HepG2 (cell line): ENCODE results near the gene FRMD3. TPM values are rescaled to one million over a fixed set of nuclear protein-coding genes. Genes with fewer than 3 reads are reported as not detected.

Experiments
- ATAC-seq: fragments of 200-7000 bp; cut with Tn5 transposase; 3 replicates; pipeline ENCODE4 v1.9.1; 2020; ENCODE audit warnings: mild to moderate bottlenecking, moderate library complexity
- BruUV-seq: library from RNA; stranded (reverse); fragments of 400-500 nt; replicated peaks from 2 replicates; lab custom pipeline; 2021; lab: Mats Ljungman, UMichigan
- CTCF ChIA-PET: fragments of 300-600 bp; formaldehyde crosslinking; extraction: SDS; loops from one replicate; lab custom pipeline; 2021; ENCODE audit warnings: low total read pairs, inconsistent platforms, low intra/inter-chr PET ratio; lab: Yijun Ruan, JAX
- POLR2A ChIA-PET: fragments of 350-600 bp; sonication (Branson Sonifier 250); formaldehyde crosslinking; loops from one replicate; lab custom pipeline; 2020; ENCODE audit warnings: antibody characterized with exemption, inconsistent platforms; lab: Yijun Ruan, JAX
- DNase-seq: peaks from one replicate; pipeline ENCODE4 v3.0.0-alpha.2; 2015; ENCODE audit warnings: low spot score
- FAIRE-seq: peaks from 3 replicates; lab custom pipeline; 2011; peaks lifted over from hg19 to GRCh38; lab: Jason Lieb, UNC
- H2AFZ ChIP-seq: one replicate; pipeline ENCODE4 v1.6.1; 2011; ENCODE audit warnings: low read length, inconsistent platforms
- H3K27ac ChIP-seq: fragments of 300-600 bp; 3 replicates; pipeline ENCODE4 v1.8.0; 2011; ENCODE audit warnings: mixed run types, mild to moderate bottlenecking, mixed read lengths, low read length, inconsistent platforms; ENCODE audit not compliant: insufficient read depth; ENCODE audit errors: extremely low read length
- H3K27me3 ChIP-seq, 2 experiments: fragments of 200-600 bp in 1 of 2; 2 replicates in 1 of 2; 3 replicates in 1 of 2; pipeline versions ENCODE4 v1.6.0 to v1.8.0; 2011; ENCODE audit warnings: low read length in 2 of 2, mild to moderate bottlenecking in 2 of 2, moderate library complexity in 2 of 2, inconsistent platforms in 1 of 2; ENCODE audit not compliant: insufficient read depth in 2 of 2, control insufficient read depth in 1 of 2
- H3K36me3 ChIP-seq, 2 experiments: fragments of 200-600 bp in 1 of 2; replicated peaks in 1 of 2; 2 replicates in 1 of 2; 3 replicates in 1 of 2; pipeline versions ENCODE4 v1.5.1 to v1.8.0; 2011; ENCODE audit warnings: low read length in 2 of 2, inconsistent platforms in 1 of 2; ENCODE audit not compliant: insufficient read depth in 2 of 2, control insufficient read depth in 1 of 2
- H3K4me1 ChIP-seq: 2 replicates; pipeline ENCODE4 v1.5.1; 2012; ENCODE audit warnings: low read length, inconsistent platforms; ENCODE audit not compliant: insufficient read depth
- H3K4me2 ChIP-seq: 2 replicates; pipeline ENCODE4 v1.6.0; 2011; ENCODE audit warnings: low read depth, low read length, inconsistent platforms
- H3K4me3 ChIP-seq, 3 experiments: fragments of 200-600 bp in 1 of 3; sonication (generic), shearing (Covaris generic) in 1 of 3; replicated peaks in 1 of 3; 2 replicates each; pipeline ENCODE4 v1.5.1; 2011 to 2016; ENCODE audit warnings: low read length in 3 of 3, inconsistent platforms in 2 of 3, low read depth in 2 of 3, mild to moderate bottlenecking in 2 of 3, control low read depth in 1 of 3, mixed read lengths in 1 of 3; ENCODE audit not compliant: insufficient read depth in 1 of 3
- H3K79me2 ChIP-seq: one replicate; pipeline ENCODE4 v1.6.1; 2011; ENCODE audit warnings: low read length, inconsistent platforms; ENCODE audit not compliant: insufficient read depth
- H3K9ac ChIP-seq: 2 replicates; pipeline ENCODE4 v1.6.0; 2011; ENCODE audit warnings: mild to moderate bottlenecking, low read depth, low read length, inconsistent platforms; ENCODE audit not compliant: insufficient read depth
- H3K9me3 ChIP-seq: 2 replicates; pipeline ENCODE4 v1.5.1; 2012; ENCODE audit warnings: mild to moderate bottlenecking, low read length
- H4K20me1 ChIP-seq: 2 replicates; pipeline ENCODE4 v1.6.0; 2011; ENCODE audit warnings: inconsistent platforms, mild to moderate bottlenecking, low read length, moderate library complexity; ENCODE audit not compliant: insufficient read depth
- ARID3A ChIP-seq: IDR thresholded peaks from 2 replicates; pipeline ENCODE4 v1.6.1; 2012; ENCODE audit warnings: low read depth, low read length, improper control_type of control experiment
- CHD4 ChIP-seq: fragments of 200-600 bp; sonication (generic); IDR thresholded peaks from 2 replicates; pipeline ENCODE4 v1.7.0; 2017; ENCODE audit warnings: mild to moderate bottlenecking, low read length, borderline replicate concordance
- FOXA1 ChIP-seq, 2 experiments: fragments of 450-650 bp in 1 of 2; sonication (generic) in 1 of 2; formaldehyde crosslinking in 1 of 2; IDR thresholded peaks; 2 replicates each; pipeline versions ENCODE4 v1.4.0 to v1.6.1; 2016 to 2020; ENCODE audit warnings: missing genetic modification reagents in 1 of 2
- SMC3 ChIP-seq: IDR thresholded peaks from 2 replicates; pipeline ENCODE4 v1.6.1; 2011; ENCODE audit warnings: low read length, improper control_type of control experiment
- STAG1 ChIP-seq: sonication (generic); formaldehyde crosslinking; IDR thresholded peaks from 2 replicates; pipeline ENCODE4 v1.4.0; 2020; ENCODE audit warnings: missing genetic modification reagents
- ZKSCAN5 ChIP-seq: sonication (generic); formaldehyde crosslinking; IDR thresholded peaks from 2 replicates; pipeline ENCODE4 v1.5.1; 2020; ENCODE audit warnings: mild to moderate bottlenecking, missing genetic modification reagents
- ZNF33B ChIP-seq: sonication (generic); formaldehyde crosslinking; IDR thresholded peaks from 2 replicates; pipeline ENCODE4 v1.5.1; 2020; ENCODE audit warnings: mild to moderate bottlenecking, missing genetic modification reagents
- ZNF652 ChIP-seq: IDR thresholded peaks from 2 replicates; pipeline ENCODE4 v1.6.1; 2016; ENCODE audit warnings: low read depth, borderline replicate concordance
- WGBS: methylation state at CpG from one replicate; pipeline ENCODE4 v1.1.6; 2017; ENCODE audit warnings: low lambda C conversion rate; 5-methylcytosine and 5-hydroxymethylcytosine counted together
- in situ Hi-C: cut with HindIII; loops from 2 replicates; pipeline ENCODE4 v1.10.0; 2017; ENCODE audit warnings: low pct_unique_long_range_greater_than_20kb; ENCODE audit not compliant: extremely low pct_ligation_motif_present
- intact Hi-C: fragments of 100-400 bp; cut with micrococcal nuclease; formaldehyde crosslinking; loops from one replicate; pipeline ENCODE4 v1.10.0; 2022; ENCODE audit not compliant: unreplicated experiment
- polyA plus RNA-seq, 8 experiments: library from polyadenylated mRNA; depleted of rRNA in 3 of 8; stranded (reverse) in 7 of 8; unstranded in 1 of 8; fragments of >200 nt; fragmentation: Illumina TruSeq in 4 of 8; extraction: Trizol in 4 of 8; gene quantifications; 2 replicates each; pipeline versions ENCODE4 v1.2.1 to v1.2.3, GENCODE V29; 2011 to 2016; ENCODE audit warnings: low read depth in 4 of 8, missing spikeins in 1 of 8, mixed read lengths in 1 of 8; ENCODE audit not compliant: insufficient read depth in 1 of 8
- total RNA-seq, 5 experiments: library from RNA; depleted of rRNA; stranded (reverse); fragments of >200 nt; fragmentation: Illumina TruSeq; extraction: Trizol; gene quantifications; 2 replicates each; pipeline ENCODE4 v1.2.3, GENCODE V29; 2016; ENCODE audit warnings: low read depth in 1 of 5
- TF ChIP-seq, protein P1 (sequence below): sonication (generic); formaldehyde crosslinking; IDR thresholded peaks from 2 replicates; pipeline ENCODE4 v1.5.0; 2020; ENCODE audit warnings: mild to moderate bottlenecking, missing genetic modification reagents, moderate library complexity
- TF ChIP-seq, protein P2 (sequence below): sonication (generic); formaldehyde crosslinking; IDR thresholded peaks from 2 replicates; pipeline ENCODE4 v1.4.0; 2020; ENCODE audit warnings: missing genetic modification reagents, borderline replicate concordance

Gene FRMD3
- total and polyA plus RNA-seq, 2 of the 13 experiments (the other 11 are each of a cell fraction or from before 2014, with no cell fraction given) = 3.2 to 7.7 TPM

DNA sequence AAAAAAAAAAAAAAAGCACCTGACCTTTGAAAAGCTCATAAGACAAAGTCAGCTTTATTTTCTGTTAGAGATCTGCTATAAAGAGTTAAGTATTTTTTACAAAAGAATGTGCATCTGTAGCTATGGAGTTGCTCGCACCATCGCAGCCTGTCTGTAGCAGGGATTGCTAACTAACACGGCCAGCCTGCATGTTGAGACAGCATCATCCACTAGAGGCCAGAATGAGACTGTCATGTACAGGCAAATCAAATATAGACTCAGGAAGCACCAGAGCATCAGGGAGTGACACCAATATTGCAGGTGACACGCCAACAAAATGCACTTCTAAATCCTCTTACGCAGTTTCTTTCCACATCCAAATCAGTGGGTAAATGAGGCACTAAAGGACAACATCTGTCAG, 339.0 kb downstream of the FRMD3 start:
- no peaks in the 10 kb centered on the region for H4K20me1 ChIP-seq
- H3K4me3 ChIP-seq = no peak overlapping the region
- no peaks in the 10 kb centered on the region for H3K36me3 ChIP-seq
- WGBS = 12% methylated on average over 5 of the region's 5 CpGs
- ChIA-PET CTCF (interaction anchor here (1.1 kb wide), 1 partner anchor 32 kb away, joined by 3 read pairs; no protein-coding TSS in a partner anchor), POLR2A (no interaction called here)
- no peak for TF ChIP-seq ZNF33B
- TF ChIP-seq, protein P1, sequence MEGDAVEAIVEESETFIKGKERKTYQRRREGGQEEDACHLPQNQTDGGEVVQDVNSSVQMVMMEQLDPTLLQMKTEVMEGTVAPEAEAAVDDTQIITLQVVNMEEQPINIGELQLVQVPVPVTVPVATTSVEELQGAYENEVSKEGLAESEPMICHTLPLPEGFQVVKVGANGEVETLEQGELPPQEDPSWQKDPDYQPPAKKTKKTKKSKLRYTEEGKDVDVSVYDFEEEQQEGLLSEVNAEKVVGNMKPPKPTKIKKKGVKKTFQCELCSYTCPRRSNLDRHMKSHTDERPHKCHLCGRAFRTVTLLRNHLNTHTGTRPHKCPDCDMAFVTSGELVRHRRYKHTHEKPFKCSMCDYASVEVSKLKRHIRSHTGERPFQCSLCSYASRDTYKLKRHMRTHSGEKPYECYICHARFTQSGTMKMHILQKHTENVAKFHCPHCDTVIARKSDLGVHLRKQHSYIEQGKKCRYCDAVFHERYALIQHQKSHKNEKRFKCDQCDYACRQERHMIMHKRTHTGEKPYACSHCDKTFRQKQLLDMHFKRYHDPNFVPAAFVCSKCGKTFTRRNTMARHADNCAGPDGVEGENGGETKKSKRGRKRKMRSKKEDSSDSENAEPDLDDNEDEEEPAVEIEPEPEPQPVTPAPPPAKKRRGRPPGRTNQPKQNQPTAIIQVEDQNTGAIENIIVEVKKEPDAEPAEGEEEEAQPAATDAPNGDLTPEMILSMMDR (CRISPR knock-in tag) = peak; percentile 79
- TF ChIP-seq, protein P2, sequence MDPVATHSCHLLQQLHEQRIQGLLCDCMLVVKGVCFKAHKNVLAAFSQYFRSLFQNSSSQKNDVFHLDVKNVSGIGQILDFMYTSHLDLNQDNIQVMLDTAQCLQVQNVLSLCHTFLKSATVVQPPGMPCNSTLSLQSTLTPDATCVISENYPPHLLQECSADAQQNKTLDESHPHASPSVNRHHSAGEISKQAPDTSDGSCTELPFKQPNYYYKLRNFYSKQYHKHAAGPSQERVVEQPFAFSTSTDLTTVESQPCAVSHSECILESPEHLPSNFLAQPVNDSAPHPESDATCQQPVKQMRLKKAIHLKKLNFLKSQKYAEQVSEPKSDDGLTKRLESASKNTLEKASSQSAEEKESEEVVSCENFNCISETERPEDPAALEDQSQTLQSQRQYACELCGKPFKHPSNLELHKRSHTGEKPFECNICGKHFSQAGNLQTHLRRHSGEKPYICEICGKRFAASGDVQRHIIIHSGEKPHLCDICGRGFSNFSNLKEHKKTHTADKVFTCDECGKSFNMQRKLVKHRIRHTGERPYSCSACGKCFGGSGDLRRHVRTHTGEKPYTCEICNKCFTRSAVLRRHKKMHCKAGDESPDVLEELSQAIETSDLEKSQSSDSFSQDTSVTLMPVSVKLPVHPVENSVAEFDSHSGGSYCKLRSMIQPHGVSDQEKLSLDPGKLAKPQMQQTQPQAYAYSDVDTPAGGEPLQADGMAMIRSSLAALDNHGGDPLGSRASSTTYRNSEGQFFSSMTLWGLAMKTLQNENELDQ (CRISPR knock-in tag) = no peak
- peak; percentile 86 for TF ChIP-seq STAG1 (CRISPR knock-in tag)
- 0 out of 2 replicates have a peak, but pooled peaks have one; percentile 29 for TF ChIP-seq ARID3A
- TF ChIP-seq ZNF652 (CRISPR knock-in tag) = no peak
- no peak for TF ChIP-seq CHD4
- no peak for TF ChIP-seq FOXA1 (IDR thresholded peaks at IDR 0.05)
- TF ChIP-seq FOXA1 (CRISPR knock-in tag; IDR thresholded peaks at IDR 0.05) = peak; percentile 31; the same call in 1 of the 2 replicates
- peak; percentile 52; the same call in 1 of the 2 replicates for TF ChIP-seq SMC3
- TF ChIP-seq ZKSCAN5 = no peak
- FAIRE-seq (peak; percentile 84), ATAC-seq (peak; percentile 99), DNase-seq (peak; percentile 44)
- peaks cover 2 to 30% of the 10 kb centered on the region in 2 experiments; a peak in 3 of 5 replicates for H3K27me3 ChIP-seq
- no peak overlapping the region for H2AFZ ChIP-seq
- in situ Hi-C loops = no loop called here
- H3K4me2 ChIP-seq = no peak overlapping the region
- no peaks in the 10 kb centered on the region for H3K9me3 ChIP-seq
- intact Hi-C loops = no loop called here
- H3K9ac ChIP-seq = no peak overlapping the region
- BruUV-seq = no TSS peak
- H3K4me1 ChIP-seq = no peaks in the 10 kb centered on the region
- H3K27ac ChIP-seq = no peak overlapping the region
- no peaks in the 10 kb centered on the region for H3K79me2 ChIP-seq
